ENCODE measurements around the gene CYB561A3.

The CYB561A3 gene

DNA sequence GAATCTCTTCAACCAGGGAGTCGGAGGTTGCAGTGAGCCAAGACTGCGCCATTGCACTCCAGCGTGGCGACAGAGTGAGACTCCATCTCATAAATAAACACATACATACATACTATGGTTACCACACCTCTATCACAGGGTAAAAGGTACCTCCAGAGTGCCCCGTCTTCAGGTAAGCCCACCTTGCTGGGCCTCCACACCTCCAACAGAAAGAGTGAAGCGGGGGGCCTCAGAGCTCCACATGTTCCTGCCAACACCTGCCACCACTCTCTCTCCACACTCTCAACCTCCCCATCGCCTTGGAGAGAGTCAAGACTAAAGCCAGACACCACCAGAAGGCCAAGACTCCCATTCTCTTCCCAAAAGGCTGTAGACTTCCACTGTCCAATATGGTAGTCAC is 56.3 kb downstream of the CYB561A3 start:
- H3K9me3 ChIP-seq (ENCODE audit: low read length), result no peaks in the 10 kb centered on the region
- no peak overlapping the region for H3K4me3 ChIP-seq (ENCODE audit: low read depth in 1 of 2, low read length in 2 of 2)
- no peaks in the 10 kb centered on the region for H3K27me3 ChIP-seq (ENCODE audit: control insufficient read depth in 1 of 2, insufficient read depth in 2 of 2, low read length in 2 of 2)
- H3K9ac ChIP-seq (ENCODE audit: low read length), result no peak overlapping the region
- H3K4me1 ChIP-seq (ENCODE audit: insufficient read depth, low read length), result no peaks in the 10 kb centered on the region
- H3K27ac ChIP-seq (ENCODE audit: low read depth, low read length), result no peak overlapping the region
- peaks cover 94% of the 10 kb centered on the region for H3K36me3 ChIP-seq (ENCODE audit: insufficient read depth, low read length)

- no peak overlapping the region for H3K4me3 ChIP-seq (ENCODE audit: low read depth in 1 of 2, low read length in 2 of 2)
- H3K27ac ChIP-seq (ENCODE audit: low read depth, low read length), result no peak overlapping the region
- H3K9ac ChIP-seq (ENCODE audit: low read length), result no peak overlapping the region
- no peaks in the 10 kb centered on the region for H3K27me3 ChIP-seq (ENCODE audit: control insufficient read depth in 1 of 2, insufficient read depth in 2 of 2, low read length in 2 of 2)
- H3K9me3 ChIP-seq (ENCODE audit: low read length), result no peaks in the 10 kb centered on the region
- H3K4me1 ChIP-seq (ENCODE audit: insufficient read depth, low read length), result peaks cover 1% of the 10 kb centered on the region
- H3K36me3 ChIP-seq (ENCODE audit: insufficient read depth, low read length), result peaks cover 94% of the 10 kb centered on the region
Measured at GRCh38 chr11:61303725-61304124, 58.0 kb downstream of the CYB561A3 start.

- H3K27me3 ChIP-seq (ENCODE audit: control insufficient read depth in 1 of 2, insufficient read depth in 2 of 2, low read length in 2 of 2), result no peaks in the 10 kb centered on the region
- H3K4me3 ChIP-seq (ENCODE audit: low read depth in 1 of 2, low read length in 2 of 2), result no peak overlapping the region
- no peaks in the 10 kb centered on the region for H3K9me3 ChIP-seq (ENCODE audit: low read length)
Measured at GRCh38 chr11:61302550-61302949, 59.1 kb downstream of the CYB561A3 start.

More at GRCh38 chr11:61302550-61302949, 59.1 kb downstream of the CYB561A3 start:
- Histone ChIP-seq H3K9ac (ENCODE audit: low read length) (no peak overlapping the region), H3K27ac (ENCODE audit: low read depth, low read length) (no peak overlapping the region), H3K4me1 (ENCODE audit: insufficient read depth, low read length) (peaks cover 7% of the 10 kb centered on the region), H3K36me3 (ENCODE audit: insufficient read depth, low read length) (peaks cover 86% of the 10 kb centered on the region)

Measured in muscle layer of colon (tissue), 2 donors.